GM19438 (cell line): Measurements from ENCODE around the gene LARGE1.

Experiments
- ATAC-seq: cut with Tn5 transposase; IDR thresholded peaks from one replicate; pipeline ENCODE4 v1.9.1; 2021; ENCODE audit warnings: low read depth; ENCODE audit not compliant: unreplicated experiment

LARGE1 gene

GRCh38 chr22:33350491-33350890 is 569.8 kb downstream of the LARGE1 start:
- ATAC-seq: no peak

- no peak for ATAC-seq
Measured at GRCh38 chr22:33347002-33347401, 573.3 kb downstream of the LARGE1 start.

GRCh38 chr22:33341611-33342010 is 578.7 kb downstream of the LARGE1 start:
- no peak for ATAC-seq

- ATAC-seq: no peak
Measured at GRCh38 chr22:33337524-33337923, 582.8 kb downstream of the LARGE1 start.

- no peak for ATAC-seq
Measured at GRCh38 chr22:33335611-33336279, 584.5 kb downstream of the LARGE1 start.

- no peak for ATAC-seq
Measured at GRCh38 chr22:33332538-33332937, 587.7 kb downstream of the LARGE1 start.

GRCh38 chr22:33331017-33331416 is 589.3 kb downstream of the LARGE1 start:
- no peak for ATAC-seq

GRCh38 chr22:33330534-33330933 is 589.7 kb downstream of the LARGE1 start:
- no peak for ATAC-seq

GRCh38 chr22:33329398-33329797 is 590.9 kb downstream of the LARGE1 start:
- ATAC-seq: no peak

GRCh38 chr22:33328789-33329296 is 591.4 kb downstream of the LARGE1 start:
- no peak for ATAC-seq

GRCh38 chr22:33327348-33327860 is 592.9 kb downstream of the LARGE1 start:
- no peak for ATAC-seq

GRCh38 chr22:33326540-33327295 is 593.6 kb downstream of the LARGE1 start:
- ATAC-seq: no peak

- ATAC-seq: peak; percentile 63
Measured at GRCh38 chr22:33325232-33326004, 594.9 kb downstream of the LARGE1 start.

GRCh38 chr22:33324228-33324627 is 596.0 kb downstream of the LARGE1 start:
- ATAC-seq: no peak

- no peak for ATAC-seq
Measured at GRCh38 chr22:33321466-33321865, 598.8 kb downstream of the LARGE1 start.

- ATAC-seq: no peak
Measured at GRCh38 chr22:33315954-33316353, 604.3 kb downstream of the LARGE1 start.

- no peak for ATAC-seq
Measured at GRCh38 chr22:33315117-33315516, 605.2 kb downstream of the LARGE1 start.

GRCh38 chr22:33314316-33314715 is 606.0 kb downstream of the LARGE1 start:
- no peak for ATAC-seq

- ATAC-seq: no peak
Measured at GRCh38 chr22:33303099-33303498, 617.2 kb downstream of the LARGE1 start.

- ATAC-seq: no peak
Measured at GRCh38 chr22:33302549-33302948, 617.7 kb downstream of the LARGE1 start.

- ATAC-seq: no peak
Measured at GRCh38 chr22:33302049-33302545, 618.2 kb downstream of the LARGE1 start.
